OCI-LY1 (cell line): Measurements from ENCODE around the gene MROH9.

ENCODE experiments used
- H2AFZ ChIP-seq: fragments of 200-600 bp; sonication (generic), shearing (Covaris generic); 2 replicates; pipeline ENCODE4 v1.6.0; 2014; ENCODE audit warnings: antibody characterized with exemption, mild to moderate bottlenecking, low read length
- H3F3A ChIP-seq: fragments of 200-600 bp; sonication (generic), shearing (Covaris generic); 2 replicates; pipeline ENCODE4 v1.6.0; 2014; ENCODE audit warnings: mild to moderate bottlenecking, antibody characterized with exemption, low read length, moderate library complexity; ENCODE audit not compliant: insufficient read depth
- H3K27ac ChIP-seq: fragments of 200-600 bp; sonication (generic); 2 replicates; pipeline ENCODE4 v1.5.1; 2014; ENCODE audit warnings: low read length, mixed run types, mild to moderate bottlenecking, low read depth; ENCODE audit not compliant: poor library complexity, severe bottlenecking
- H3K27me3 ChIP-seq: fragments of 200-600 bp; sonication (generic); 2 replicates; pipeline ENCODE4 v1.6.0; 2014; ENCODE audit warnings: antibody characterized with exemption, mild to moderate bottlenecking, low read length, moderate library complexity; ENCODE audit not compliant: insufficient read depth
- H3K36me3 ChIP-seq: fragments of 200-600 bp; sonication (generic); 2 replicates; pipeline ENCODE4 v1.6.1; 2014; ENCODE audit warnings: mild to moderate bottlenecking, antibody characterized with exemption, low read length, moderate library complexity, mixed read lengths; ENCODE audit not compliant: insufficient read depth
- H3K4me1 ChIP-seq: fragments of 200-600 bp; sonication (generic); 2 replicates; pipeline ENCODE4 v1.5.1; 2014; ENCODE audit warnings: mild to moderate bottlenecking, low read length, moderate library complexity; ENCODE audit not compliant: insufficient read depth, severe bottlenecking
- H3K4me2 ChIP-seq: fragments of 200-600 bp; sonication (generic), shearing (Covaris generic); 2 replicates; pipeline ENCODE4 v1.6.1; 2014; ENCODE audit warnings: low read length
- H3K4me3 ChIP-seq: fragments of 200-600 bp; sonication (generic); 2 replicates; pipeline ENCODE4 v1.5.1; 2014; ENCODE audit warnings: low read length, low read depth, mild to moderate bottlenecking, mixed read lengths; ENCODE audit not compliant: poor library complexity, severe bottlenecking
- H3K79me2 ChIP-seq: fragments of 200-600 bp; shearing (Covaris generic); 2 replicates; pipeline ENCODE4 v1.6.1; 2016; ENCODE audit warnings: mixed run types, low read length, mixed read lengths; ENCODE audit not compliant: insufficient read depth
- H3K9ac ChIP-seq: fragments of 200-600 bp; sonication (generic), shearing (Covaris generic); 2 replicates; pipeline ENCODE4 v1.6.1; 2014; ENCODE audit warnings: mild to moderate bottlenecking, low read length, mixed read lengths
- H3K9me2 ChIP-seq: fragments of 200-600 bp; sonication (generic), shearing (Covaris generic); 2 replicates; pipeline ENCODE4 v1.6.1; 2014; ENCODE audit warnings: low read depth, mild to moderate bottlenecking, low read length, mixed read lengths
- H3K9me3 ChIP-seq: fragments of 200-600 bp; shearing (Covaris generic); 2 replicates; pipeline ENCODE4 v1.6.1; 2014; ENCODE audit warnings: low read length, mixed read lengths
- H4K20me1 ChIP-seq: fragments of 200-600 bp; sonication (generic), shearing (Covaris generic); 2 replicates; pipeline ENCODE4 v1.6.0; 2016; ENCODE audit warnings: mild to moderate bottlenecking, low read length; ENCODE audit not compliant: insufficient read depth
- CTCF ChIP-seq: fragments of 200-600 bp; sonication (generic), shearing (Covaris generic); IDR thresholded peaks from 2 replicates; pipeline ENCODE4 v1.5.1; 2017; ENCODE audit warnings: mild to moderate bottlenecking, antibody characterized with exemption, low read length, moderate library complexity, mixed read lengths
- EZH2 ChIP-seq: fragments of 200-600 bp; sonication (generic), shearing (Covaris generic); IDR thresholded peaks from 2 replicates; pipeline ENCODE4 v1.8.0; 2017; ENCODE audit warnings: borderline replicate concordance, mixed run types, mild to moderate bottlenecking, antibody characterized with exemption, low read length, moderate library complexity, mixed read lengths

MROH9 gene

GRCh38 chr1:171081314-171081753, 146.0 kb downstream of the MROH9 start:
- Histone ChIP-seq H4K20me1 (no peaks in the 10 kb centered on the region), H3K36me3 (no peaks in the 10 kb centered on the region), H3K4me2 (no peak overlapping the region), H3K27me3 (no peaks in the 10 kb centered on the region), H3K4me1 (no peaks in the 10 kb centered on the region), H3K27ac (no peak overlapping the region), H2AFZ (no peak overlapping the region), H3K79me2 (no peaks in the 10 kb centered on the region), H3K9me2 (no peaks in the 10 kb centered on the region), H3K9me3 (no peaks in the 10 kb centered on the region), H3F3A (no peaks in the 10 kb centered on the region), H3K9ac (no peak overlapping the region), H3K4me3 (no peak overlapping the region)
- TF ChIP-seq CTCF (peak; percentile 43; the same call in 1 of the 2 replicates), EZH2 (no peak)

GRCh38 chr1:171081763-171082201, 146.4 kb downstream of the MROH9 start:
- Histone ChIP-seq H3K9me3 (no peaks in the 10 kb centered on the region), H3K36me3 (no peaks in the 10 kb centered on the region), H3K4me2 (no peak overlapping the region), H3F3A (no peaks in the 10 kb centered on the region), H3K4me1 (no peaks in the 10 kb centered on the region), H3K9ac (no peak overlapping the region), H3K4me3 (no peak overlapping the region), H3K79me2 (no peaks in the 10 kb centered on the region), H3K27me3 (no peaks in the 10 kb centered on the region), H2AFZ (no peak overlapping the region), H3K27ac (no peak overlapping the region), H3K9me2 (no peaks in the 10 kb centered on the region), H4K20me1 (no peaks in the 10 kb centered on the region)
- TF ChIP-seq CTCF (no peak), EZH2 (no peak)

- H3K4me1 ChIP-seq = no peaks in the 10 kb centered on the region
- no peak overlapping the region for H3K4me2 ChIP-seq
- H3K27ac ChIP-seq = no peak overlapping the region
- no peaks in the 10 kb centered on the region for H3F3A ChIP-seq
- H3K4me3 ChIP-seq = no peak overlapping the region
- no peak for TF ChIP-seq CTCF
- no peak for TF ChIP-seq EZH2
- no peaks in the 10 kb centered on the region for H3K79me2 ChIP-seq
- H3K9me2 ChIP-seq = no peaks in the 10 kb centered on the region
- H3K36me3 ChIP-seq = no peaks in the 10 kb centered on the region
- H3K9me3 ChIP-seq = no peaks in the 10 kb centered on the region
- H2AFZ ChIP-seq = no peak overlapping the region
- no peaks in the 10 kb centered on the region for H3K27me3 ChIP-seq
- no peak overlapping the region for H3K9ac ChIP-seq
- no peaks in the 10 kb centered on the region for H4K20me1 ChIP-seq
These were observed 147.3 kb downstream of the MROH9 start for GRCh38 chr1:171082606-171083005.
